SH-SY5Y (cell line): ENCODE data around the gene SMIM35.

Experiments used
- GATA2 ChIP-seq: IDR thresholded peaks from 2 replicates; pipeline ENCODE4 v1.6.1; 2011; ENCODE audit warnings: mild to moderate bottlenecking, low read depth, low read length
- GATA3 ChIP-seq: IDR thresholded peaks from 2 replicates; pipeline ENCODE4 v1.6.1; 2011; ENCODE audit warnings: low read depth, mild to moderate bottlenecking, low read length, moderate library complexity

SMIM35 gene

DNA sequence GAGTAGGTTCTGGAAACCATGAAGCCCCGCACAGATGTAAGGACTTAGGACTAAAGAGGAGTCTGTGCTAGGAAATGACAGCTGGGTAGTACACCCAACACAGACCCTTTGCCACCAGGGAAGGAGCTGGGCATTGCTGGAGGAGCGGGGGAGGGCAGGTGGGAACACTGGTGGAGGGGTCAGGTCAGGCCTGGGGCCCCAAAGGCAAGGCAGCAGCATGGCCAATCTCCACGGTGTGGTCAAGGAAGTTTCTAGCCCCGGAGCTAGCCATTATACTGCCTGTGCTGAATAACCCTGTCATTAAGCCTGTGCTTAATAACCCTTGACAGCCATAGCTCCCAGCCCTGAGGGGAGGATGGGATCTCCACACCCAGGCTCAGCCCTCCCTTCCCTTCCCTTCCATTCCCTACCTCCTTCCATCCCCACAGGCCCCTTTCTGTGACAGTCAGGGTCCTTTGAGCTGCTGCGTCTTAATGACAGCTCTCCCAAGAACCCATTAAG lies 7.8 kb downstream of the SMIM35 start:
- TF ChIP-seq GATA2 = no peak
- no peak for TF ChIP-seq GATA3

GRCh38 chr11:118076754-118077281 lies 9.9 kb downstream of the SMIM35 start, which contains the start of gene TMPRSS4:
Gene TMPRSS4 (plus strand): TSS chr11:118077078. CDS start chr11:118077303, 225 bp downstream.
- no peak for TF ChIP-seq GATA2

DNA sequence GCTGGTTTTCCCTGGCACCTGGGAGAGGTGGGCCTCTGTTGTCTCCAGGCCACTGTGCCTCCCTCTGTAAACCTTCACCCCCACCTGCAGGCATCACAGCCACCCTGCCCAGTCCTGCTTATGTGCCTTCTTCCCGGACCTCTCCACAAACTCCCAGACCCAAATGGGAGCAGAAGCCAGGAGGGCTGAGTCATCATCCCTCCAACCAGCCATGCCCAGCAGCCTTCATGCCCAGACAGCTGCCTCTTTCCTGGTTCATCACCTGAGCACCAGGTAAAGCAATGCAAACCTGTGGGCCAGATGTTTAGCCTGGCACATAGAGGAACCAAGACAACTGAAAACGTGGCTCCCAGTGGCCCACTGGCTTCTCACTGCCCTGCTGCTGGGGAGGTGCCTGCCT lies 12.0 kb downstream of the SMIM35 start:
- TF ChIP-seq GATA2 = no peak
- TF ChIP-seq GATA3 = no peak

DNA sequence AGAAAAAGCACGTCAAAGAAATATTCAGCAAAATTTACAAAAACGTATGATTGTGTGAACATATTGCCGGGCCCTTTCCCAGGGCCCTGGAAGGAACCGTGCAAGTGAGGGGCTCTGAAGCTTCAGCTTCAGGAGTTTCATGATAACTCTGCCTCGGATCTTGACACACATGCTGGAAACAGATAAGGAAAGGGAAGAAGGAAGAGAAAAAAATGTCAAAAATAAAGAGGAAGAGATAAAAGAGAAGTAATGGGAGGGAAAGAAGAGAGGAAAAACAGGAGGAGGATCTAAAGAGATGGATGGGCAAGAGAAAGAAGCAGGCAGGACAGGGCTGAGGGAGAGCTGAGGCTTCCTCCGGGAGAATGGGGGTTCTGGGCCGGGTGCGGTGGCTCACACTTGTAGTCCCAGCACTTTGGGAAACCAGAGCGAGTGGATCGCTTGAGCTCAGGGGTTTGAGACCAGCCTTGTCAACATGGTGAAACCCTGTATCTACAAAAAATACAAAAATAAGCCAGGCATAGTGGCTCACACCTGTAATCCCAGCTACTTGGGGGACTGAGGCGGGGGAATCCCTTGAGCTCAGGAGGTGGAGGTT lies 12.6 kb downstream of the SMIM35 start:
- TF ChIP-seq GATA3 (no peak), GATA2 (no peak)

GRCh38 chr11:118073554-118073953 lies 13.2 kb downstream of the SMIM35 start:
- TF ChIP-seq GATA2 = no peak
- no peak for TF ChIP-seq GATA3

DNA sequence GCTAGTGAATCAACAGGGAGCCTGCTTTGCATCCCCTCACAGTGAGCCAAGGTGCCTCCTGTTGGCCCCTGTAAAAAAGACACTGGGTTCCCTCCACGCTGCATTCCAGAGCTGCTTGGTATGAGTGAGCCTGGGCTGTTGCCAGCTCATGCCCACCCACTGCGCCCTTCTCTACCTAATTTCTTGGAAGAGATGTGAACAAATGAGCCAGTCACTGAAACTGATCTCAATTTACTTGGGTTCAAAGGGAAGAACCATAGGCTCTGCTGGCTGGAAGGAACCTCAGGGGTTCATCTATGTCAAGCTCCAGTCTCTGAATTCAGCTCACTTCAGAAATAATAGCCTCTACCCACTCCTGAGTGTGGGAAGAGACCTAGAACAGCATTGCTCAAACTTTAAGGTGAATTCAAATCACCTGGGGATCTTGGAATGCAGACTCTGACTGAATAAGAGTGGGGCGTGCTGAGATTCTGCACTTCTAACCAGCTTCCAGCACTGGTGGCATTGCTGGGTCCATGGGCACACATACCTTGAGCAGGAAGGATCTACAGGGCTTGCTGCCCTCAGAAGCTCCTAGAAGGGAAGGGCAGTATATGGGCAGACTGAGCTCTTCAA lies 15.2 kb downstream of the SMIM35 start:
- TF ChIP-seq GATA2 = no peak
- TF ChIP-seq GATA3 = no peak

GRCh38 chr11:118068945-118069612 lies 17.7 kb downstream of the SMIM35 start:
- TF ChIP-seq GATA3 (no peak), GATA2 (no peak)

GRCh38 chr11:118068206-118068944 lies 18.4 kb downstream of the SMIM35 start:
- TF ChIP-seq GATA2 (no peak), GATA3 (no peak)

DNA sequence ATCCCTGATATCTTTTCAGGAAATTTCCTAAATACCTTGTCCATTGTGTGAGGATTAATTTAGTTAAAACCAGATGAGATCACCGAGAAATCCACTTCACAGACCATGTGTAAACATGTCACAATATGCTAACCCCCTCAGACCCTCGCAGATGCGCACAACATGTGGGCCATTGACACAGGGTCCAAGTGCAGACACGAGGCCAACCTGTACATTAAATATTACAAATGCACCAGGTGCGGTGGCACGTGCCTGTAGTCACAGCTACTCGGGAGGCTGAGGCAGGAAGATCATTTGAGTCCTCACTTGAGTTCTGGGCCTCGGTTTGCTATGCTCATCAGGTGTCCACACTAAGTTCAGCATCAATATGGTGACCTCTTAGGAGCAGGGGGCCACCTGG lies 19.8 kb downstream of the SMIM35 start:
- no peak for TF ChIP-seq GATA3
- TF ChIP-seq GATA2 = no peak

DNA sequence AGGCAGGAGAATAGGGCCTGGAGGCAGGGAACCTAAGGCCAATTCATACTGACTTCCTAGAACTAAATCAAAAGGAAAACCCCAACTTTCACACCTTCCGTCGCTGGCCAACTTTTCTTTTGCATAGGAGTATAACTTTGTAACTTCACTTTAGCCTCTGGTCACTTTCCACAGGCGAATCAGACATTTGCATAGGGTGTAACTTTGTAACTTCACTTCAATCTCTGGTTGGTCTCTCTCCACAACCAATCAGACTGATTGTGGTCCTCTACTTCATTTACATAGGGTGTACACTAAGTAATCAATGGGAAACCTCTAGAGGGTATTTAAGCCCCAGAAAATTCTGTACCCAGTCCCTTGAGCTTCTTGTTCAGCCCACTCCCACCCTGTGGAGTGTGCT lies 21.4 kb downstream of the SMIM35 start:
- TF ChIP-seq GATA2 = no peak
- no peak for TF ChIP-seq GATA3

- no peak for TF ChIP-seq GATA2
- no peak for TF ChIP-seq GATA3
Observed at GRCh38 chr11:118064956-118065355, 21.8 kb downstream of the SMIM35 start.

DNA sequence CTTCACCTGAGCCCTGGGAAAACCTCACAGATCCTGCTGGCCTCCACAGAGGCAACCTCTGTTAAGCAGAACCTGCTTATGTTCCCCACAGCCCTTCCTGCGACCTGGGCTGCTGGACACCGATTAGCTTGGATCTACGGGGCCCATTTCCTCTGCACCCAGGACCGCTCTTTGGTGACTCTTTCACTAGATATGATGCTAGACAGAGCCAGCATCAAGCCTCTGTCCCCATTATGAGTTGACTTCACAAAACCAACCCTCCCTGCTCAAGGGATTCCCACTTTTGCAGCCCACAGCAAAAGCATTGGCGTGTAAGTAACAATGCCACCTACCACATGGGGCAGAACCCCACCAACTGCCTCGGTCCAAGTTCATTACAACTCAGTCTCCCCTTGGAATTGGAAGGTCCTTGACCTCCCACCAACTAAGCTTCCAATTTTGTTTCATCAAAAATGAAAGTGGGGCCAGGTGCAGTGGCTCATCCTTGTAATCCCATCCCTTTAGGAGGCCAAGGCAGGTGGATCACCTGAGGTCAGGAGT lies 25.1 kb downstream of the SMIM35 start:
- no peak for TF ChIP-seq GATA3
- no peak for TF ChIP-seq GATA2

DNA sequence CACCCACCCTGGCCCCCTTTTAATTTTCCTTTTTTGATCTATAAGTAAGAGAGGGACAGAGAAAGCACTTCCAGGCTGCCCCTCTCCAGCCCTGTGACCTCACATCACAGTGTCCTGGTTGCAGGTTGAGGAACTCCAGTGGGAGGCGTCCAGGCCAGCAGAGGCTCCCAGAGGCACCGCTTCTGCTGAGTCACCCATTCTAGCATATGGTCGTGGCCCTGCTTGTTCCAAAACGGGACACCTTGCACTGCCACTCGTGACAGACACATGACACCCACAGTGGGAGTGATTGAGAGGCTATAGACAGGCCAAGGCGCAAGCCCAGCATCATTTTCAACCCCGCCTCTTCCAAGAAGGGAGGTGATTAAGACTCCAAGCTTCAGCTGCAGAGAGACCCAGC lies 25.9 kb downstream of the SMIM35 start:
- TF ChIP-seq GATA2 (no peak), GATA3 (no peak)
